NCI-H69 (cell line): ENCODE data around the gene PIGW.

Experiments used
- DNase-seq: peaks from one replicate; lab custom pipeline; 2025; lab: John Stamatoyannopoulos, UW

PIGW gene

DNA sequence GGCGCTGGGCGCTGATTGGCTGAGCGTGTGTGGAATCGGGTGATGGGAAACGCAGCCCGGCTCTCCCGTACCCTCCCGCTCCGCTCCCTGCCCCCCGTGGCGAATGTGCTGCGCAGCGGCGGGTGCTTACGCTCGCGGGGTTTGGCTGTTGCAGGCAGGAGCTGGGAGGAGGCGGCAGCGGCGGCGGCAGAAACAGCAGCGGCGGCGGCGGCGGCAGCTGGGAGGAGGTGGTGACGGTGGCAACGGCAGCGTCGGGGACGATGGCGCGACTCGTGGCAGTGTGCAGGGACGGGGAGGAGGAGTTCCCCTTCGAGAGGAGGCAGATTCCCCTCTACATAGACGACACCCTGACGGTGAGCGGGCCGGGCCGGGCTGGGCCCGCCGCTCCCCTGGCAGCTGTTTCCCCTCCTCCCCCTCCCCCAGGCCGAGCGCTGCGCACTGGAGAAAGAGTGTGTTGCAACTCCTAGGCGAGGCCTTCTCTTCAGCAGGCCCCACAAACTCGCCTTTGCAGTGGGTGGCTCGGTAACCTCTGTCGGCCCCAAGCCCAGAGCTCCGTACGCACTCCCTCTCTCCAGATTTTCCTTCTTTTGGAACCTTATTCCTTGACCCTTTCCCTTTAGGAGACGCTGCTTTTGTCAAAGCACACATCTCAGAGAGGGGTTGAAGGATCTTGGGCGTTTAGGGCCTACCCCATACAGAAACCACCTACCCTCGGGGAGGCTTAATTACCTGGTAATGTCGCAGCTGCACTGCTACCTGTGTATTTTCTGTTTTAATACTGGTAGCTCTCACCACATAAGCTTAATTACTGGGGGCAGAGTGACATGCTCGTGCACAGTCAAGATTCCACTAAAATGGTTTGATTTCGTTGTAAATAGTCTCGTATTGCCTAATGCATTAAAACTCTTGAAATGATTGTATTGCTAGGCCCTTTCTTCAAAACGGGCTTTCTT lies 11.0 kb downstream of the PIGW start:
- DNase-seq = peak; percentile 99

DNA sequence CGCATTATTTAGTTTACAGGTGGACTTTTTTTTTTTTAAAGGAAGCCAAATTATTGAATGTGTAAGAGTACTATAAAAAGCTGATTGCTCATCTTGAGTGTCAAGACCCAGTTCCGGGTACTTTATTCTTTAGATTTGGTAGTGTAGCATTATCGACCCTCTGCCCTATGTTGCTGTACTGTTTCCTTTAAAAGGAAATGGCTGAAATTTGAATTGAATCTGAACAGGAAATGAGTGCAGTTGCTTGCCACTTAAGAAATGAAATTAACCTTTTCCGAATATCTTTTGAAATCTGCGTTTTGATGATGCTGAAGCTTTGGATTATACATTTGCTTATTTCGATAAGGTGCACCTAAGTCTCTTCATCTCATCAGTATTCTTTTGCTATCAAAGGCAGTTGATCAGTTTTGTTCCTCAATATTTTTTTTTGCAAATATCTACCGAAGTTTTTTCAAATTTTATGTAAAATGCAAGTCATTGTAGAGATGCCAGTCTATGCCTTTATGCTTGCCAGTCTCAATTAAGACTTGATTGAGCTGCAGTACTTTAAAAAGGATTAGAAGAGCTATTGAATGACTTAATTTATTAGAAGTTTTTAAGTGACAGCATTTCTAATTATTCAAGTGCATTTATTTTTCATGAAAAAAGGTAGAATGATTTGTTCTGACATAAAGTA lies 11.8 kb downstream of the PIGW start:
- DNase-seq = peak; percentile 43

DNA sequence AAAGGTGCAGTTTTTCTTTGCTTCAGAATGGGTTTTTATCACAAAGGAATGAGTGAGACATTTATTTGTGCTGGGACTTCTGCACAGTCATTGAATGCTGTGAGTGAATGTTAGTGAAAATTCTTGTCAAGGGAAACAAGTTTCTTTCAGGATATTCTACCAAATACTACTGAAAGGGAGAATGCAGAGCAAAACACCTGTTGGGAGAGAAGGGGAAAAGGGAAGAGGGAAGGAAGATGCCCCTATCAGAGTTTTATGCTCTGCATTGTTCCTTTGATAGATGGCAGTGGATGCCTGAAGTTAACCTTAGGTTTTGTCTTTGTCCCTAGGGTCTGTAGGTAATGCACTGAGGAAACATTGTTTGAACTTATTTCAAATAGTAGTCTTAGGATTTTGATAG lies 13.0 kb downstream of the PIGW start:
- DNase-seq = no peak

DNA sequence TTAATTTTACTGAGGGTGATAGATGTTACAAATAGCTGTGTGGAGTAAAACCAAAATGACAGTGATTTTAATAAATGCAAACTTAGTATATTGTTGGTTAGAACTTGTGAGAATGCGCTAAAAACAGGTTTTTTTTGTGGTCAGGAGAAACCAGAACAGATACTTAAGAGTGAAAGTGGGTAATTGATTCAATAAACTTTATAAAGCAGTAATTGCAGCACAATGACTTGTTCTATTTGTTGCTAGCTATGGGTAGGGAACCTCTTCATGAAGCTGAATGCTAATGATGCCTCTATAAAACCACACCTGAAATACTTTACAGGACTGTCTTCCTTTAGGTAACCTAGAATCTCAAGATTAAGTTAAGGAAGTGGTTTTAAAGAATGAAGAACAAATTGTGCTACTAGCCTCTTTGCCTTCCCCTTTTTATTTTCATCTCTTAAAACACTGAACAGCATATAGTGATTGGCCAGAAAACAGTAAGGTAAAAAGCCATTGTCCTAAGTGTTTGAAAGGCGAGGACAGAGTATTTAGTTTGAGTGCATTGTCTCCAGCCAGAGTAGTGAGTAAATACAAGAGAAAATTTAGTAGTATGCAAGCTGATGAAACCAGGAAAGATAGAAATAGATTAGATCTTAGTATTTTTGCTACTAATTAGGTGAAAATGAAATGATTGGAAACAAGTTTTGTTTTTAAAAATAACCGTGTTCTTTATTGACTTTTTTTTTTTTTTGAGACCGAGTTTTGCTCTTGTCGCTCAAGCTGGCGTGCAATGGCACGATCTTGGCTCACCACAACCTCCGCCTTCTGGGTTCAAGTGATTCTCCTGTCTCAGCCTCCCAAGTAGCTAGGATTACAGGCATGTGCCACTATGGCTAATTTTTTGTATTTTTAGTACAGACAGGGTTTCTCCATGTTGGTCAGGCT lies 16.0 kb downstream of the PIGW start:
- no peak for DNase-seq

DNA sequence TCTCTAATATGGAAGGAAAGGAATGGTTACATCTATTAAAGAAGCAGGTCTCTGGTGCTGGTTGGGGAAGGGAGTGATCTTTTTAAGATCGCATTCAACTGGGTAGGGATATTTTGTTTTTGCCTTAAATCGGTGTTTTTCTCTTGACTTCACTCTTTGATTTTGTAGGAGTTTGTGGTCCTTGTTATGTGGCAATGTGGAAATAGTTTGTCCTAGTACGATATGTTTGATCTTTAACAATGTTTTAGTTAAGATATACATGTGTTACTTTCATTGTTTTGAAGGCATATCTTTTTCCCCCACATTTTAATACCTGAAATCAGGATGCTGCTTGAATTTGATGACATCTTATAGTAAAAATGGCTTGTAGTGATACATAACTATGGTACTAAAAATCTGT lies 18.7 kb downstream of the PIGW start:
- DNase-seq = no peak

DNA sequence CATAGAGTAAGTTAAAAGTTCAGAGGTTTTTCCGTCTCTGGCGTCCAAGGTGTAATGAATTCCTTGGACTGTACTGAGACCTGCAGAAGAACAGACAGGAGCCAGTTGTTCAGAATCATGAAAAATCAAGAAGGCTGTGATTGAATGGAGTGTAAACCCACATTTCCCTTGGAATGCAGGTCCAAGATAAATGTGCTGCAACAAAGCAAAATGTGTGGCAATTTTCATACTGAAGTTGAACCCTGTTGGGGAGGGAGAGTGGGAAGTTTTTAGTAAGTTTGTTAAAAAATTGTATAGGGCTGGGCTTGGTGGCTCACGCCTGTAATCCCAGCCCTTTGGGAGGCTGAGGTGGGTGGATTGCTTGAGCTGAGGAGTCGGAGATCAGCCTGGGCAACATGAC lies 31.3 kb downstream of the PIGW start:
- DNase-seq = no peak

DNA sequence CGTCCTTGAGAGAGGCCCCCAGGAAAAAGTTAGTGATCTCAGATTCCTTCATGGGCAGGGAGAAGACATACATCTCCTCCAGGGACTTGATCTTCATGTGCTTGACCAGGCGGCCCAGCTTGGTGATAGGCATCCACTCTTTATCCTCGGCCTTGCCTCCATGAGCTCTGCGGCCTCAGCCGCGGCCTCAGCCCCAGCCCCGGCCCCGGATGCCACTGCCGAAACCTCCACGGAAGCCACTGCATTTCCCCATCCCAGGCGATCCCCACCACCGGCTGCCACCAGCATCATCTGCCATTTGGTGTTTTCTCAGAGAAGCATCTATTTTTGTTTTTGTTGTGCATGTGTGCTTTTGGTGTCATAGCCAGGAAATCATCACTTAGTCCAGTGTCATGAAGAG lies 40.2 kb downstream of the PIGW start:
- no peak for DNase-seq

DNA sequence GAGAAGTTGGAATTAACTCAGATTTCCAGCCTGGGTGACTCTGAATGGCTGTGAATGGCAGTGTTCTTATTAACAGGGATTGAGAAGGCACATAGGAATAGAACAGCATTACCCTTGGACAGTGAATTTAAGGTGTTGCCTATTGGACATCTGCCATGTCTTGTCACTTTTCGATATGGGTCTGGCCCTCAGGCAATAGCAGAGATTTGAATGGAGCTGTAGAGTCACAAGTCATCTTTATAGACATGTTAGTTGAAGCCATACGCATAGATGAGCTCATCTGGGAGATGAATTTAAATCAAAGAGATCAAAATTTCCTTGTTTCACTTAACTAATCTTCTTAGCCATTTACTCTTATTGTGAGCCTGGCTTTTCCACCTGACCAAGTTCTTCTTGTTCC lies 42.0 kb downstream of the PIGW start:
- no peak for DNase-seq

DNA sequence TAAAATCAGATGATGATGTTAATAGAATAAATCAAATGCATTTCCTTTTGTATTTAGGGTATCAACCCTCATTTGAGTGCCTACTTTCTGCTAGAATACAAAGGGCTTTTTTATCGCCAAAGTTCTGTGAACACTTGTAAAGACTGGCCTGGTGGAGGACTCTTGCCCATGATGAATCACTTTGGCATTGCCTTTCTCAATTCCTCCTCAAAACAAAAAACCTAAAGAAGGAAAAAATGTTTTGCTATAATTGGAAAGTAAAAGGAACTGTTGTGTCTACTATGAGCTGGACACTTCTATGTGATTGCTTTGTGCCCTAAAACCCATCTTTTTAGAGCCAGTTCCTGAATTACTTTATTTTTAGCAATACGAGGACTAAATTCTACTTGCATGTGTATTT lies 43.9 kb downstream of the PIGW start:
- DNase-seq = no peak

DNA sequence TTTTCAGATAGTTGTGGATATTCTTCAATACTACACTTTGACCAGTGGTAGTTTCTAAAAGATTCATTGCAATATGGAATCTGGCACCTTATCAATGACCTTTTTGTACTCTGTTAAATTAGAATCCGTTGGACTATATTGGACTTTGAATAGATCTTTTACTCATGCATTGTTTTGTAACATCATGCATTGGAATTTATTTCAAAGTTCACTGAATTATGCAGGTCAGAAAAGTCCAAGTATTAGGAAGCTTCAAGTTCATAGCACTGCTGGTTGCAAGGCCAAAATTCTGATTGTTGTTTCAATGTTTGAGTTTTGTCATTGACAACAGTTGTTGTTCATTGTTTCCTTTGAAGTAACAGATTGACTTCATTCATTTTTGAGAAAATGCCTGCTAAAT lies 49.0 kb downstream of the PIGW start:
- no peak for DNase-seq

DNA sequence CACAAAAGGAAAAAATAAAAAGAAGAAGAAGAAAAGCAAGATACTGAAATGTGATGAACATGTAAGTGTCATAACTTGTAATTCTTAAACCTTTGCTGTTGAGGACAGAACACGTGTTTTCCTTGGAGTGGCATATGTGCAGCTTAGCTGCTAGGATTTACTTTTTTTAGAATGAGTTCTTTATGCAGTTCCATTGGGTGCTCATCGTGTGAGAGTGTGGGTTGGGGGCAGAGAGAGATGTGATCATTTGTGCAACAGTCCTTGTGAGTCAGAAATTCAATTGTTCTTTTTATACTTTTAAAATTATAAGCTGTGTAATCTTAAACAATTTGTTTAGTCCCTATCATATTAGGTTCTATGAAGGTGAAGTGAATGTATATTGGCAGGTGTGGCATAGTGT lies 51.4 kb downstream of the PIGW start:
- no peak for DNase-seq
